T-helper 17 cell (primary cell): ENCODE measurements around the gene LAMA5. TPM values are rescaled to one million over a fixed set of nuclear protein-coding genes. Genes with fewer than 3 reads are reported as not detected.

Source experiments
- ATAC-seq: fragments of 150-1000 bp; cut with Tn5 transposase; 2 replicates; pipeline ENCODE4 v1.10.0; 2021; ENCODE audit warnings: mild to moderate bottlenecking, moderate library complexity
- DNase-seq, 3 donors: peaks; one replicate each; pipeline versions ENCODE4 v3.0.0 to v3.0.0-alpha.2; 2020 to 2021
- H3K9me3 ChIP-seq: one replicate; pipeline ENCODE4 v1.7.0; 2013; ENCODE audit warnings: low read length, mild to moderate bottlenecking; ENCODE audit not compliant: control insufficient read depth, poor library complexity, severe bottlenecking
- H3K27ac Mint-ChIP-seq: one replicate; pipeline ENCODE4 v1.8.0; 2022; ENCODE audit warnings: mild to moderate bottlenecking, moderate library complexity, mixed read lengths
- H3K27me3 Mint-ChIP-seq: one replicate; pipeline ENCODE4 v1.8.0; 2022; ENCODE audit warnings: mixed read lengths
- H3K36me3 Mint-ChIP-seq: one replicate; pipeline ENCODE4 v1.8.0; 2022; ENCODE audit warnings: low read depth, mixed read lengths
- H3K4me1 Mint-ChIP-seq: one replicate; pipeline ENCODE4 v1.8.0; 2022; ENCODE audit warnings: mild to moderate bottlenecking, mixed read lengths
- H3K4me3 Mint-ChIP-seq: one replicate; pipeline ENCODE4 v1.8.0; 2022; ENCODE audit warnings: mild to moderate bottlenecking, moderate library complexity, mixed read lengths
- total RNA-seq, 4 donors: library from RNA in 2 of 4; stranded (reverse) in 2 of 4; gene quantifications; one replicate each; pipeline ENCODE4 v1.2.3 and lab custom pipeline; 2022 to 2026

Gene LAMA5
- total RNA-seq, 2 donors from 2014 or later: 0.50 to 0.72 TPM

DNA sequence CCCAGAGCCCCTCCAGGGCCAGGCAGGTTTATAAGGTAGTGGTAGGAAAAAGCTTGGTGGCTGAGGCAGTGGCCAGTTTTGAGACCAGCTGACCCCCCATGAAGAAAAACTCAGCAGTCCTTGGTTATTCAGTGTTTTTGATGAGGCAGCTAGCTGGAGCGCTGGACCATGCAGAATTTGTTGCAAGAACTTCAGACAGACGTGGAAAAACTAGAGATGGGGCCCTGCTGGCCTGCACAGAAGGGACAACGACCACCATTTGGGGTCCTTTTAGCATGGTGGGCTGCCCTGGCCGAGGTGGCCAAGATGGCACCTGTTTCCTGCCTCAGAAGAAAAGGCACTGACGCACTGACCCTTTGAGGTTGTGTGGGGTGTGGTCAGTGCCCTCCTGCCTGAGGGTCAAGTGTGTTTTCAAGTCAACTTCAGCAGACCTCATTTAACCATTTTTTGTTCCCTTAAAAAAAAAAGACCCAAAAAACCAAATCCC lies 22.5 kb upstream of the LAMA5 start:
- H3K4me1 Mint-ChIP-seq: peaks cover 23% of the 10 kb centered on the region
- H3K36me3 Mint-ChIP-seq: no peaks in the 10 kb centered on the region
- no peak for ATAC-seq

GRCh38 chr20:62388839-62389600 lies 21.9 kb upstream of the LAMA5 start:
- no peak for ATAC-seq
- H3K4me1 Mint-ChIP-seq: peaks cover 23% of the 10 kb centered on the region
- H3K36me3 Mint-ChIP-seq: no peaks in the 10 kb centered on the region

More for the DNA sequence above, 22.5 kb upstream of the LAMA5 start:
- Mint-ChIP-seq H3K27me3 (no peaks in the 10 kb centered on the region), H3K4me3 (peak overlapping the region; percentile 95), H3K27ac (peak overlapping the region; percentile 82)
- no peak for DNase-seq
- H3K9me3 ChIP-seq: no peaks in the 10 kb centered on the region

GRCh38 chr20:62387933-62388635 lies 21.0 kb upstream of the LAMA5 start:
- H3K9me3 ChIP-seq: no peaks in the 10 kb centered on the region
- no peaks in the 10 kb centered on the region for H3K27me3 Mint-ChIP-seq
- no peak for DNase-seq
- H3K36me3 Mint-ChIP-seq: no peaks in the 10 kb centered on the region
- peak overlapping the region; percentile 87 for H3K27ac Mint-ChIP-seq
- H3K4me3 Mint-ChIP-seq: peak overlapping the region; percentile 95
- peaks cover 28% of the 10 kb centered on the region for H3K4me1 Mint-ChIP-seq
- no peak for ATAC-seq

More at GRCh38 chr20:62388839-62389600, 21.9 kb upstream of the LAMA5 start:
- H3K9me3 ChIP-seq: no peaks in the 10 kb centered on the region
- no peak for DNase-seq
- no peaks in the 10 kb centered on the region for H3K27me3 Mint-ChIP-seq
- peak overlapping the region; percentile 95 for H3K4me3 Mint-ChIP-seq
- peak overlapping the region; percentile 82 for H3K27ac Mint-ChIP-seq

DNA sequence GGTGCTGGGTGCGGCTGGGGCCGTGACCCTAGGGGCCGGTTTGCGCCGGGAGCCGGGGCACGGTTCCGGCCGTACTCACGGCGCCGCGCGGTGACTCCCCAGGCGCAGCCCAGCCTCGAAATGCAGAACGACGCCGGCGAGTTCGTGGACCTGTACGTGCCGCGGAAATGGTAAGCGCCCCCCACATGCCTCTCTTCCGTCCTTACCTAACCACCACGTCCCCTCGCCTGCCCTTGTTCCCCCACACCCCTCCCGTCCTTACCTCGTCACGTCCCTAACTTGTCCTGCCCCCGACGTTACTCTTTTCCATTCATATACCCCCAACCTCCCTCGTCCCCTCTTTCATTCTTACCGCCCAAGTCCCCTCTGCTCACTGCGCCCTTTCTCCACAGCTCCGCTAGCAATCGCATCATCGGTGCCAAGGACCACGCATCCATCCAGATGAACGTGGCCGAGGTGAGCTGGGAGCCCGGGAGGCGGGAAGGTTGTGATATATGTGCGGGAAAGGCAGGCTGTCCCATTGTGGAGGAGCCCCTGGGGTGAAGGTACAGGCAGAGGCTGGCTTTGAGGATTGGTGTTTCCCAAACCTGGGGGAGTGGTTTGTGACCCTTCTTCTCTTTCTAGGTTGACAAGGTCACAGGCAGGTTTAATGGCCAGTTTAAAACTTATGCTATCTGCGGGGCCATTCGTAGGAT lies 20.3 kb upstream of the LAMA5 start:
- no peaks in the 10 kb centered on the region for H3K9me3 ChIP-seq
- no peaks in the 10 kb centered on the region for H3K27me3 Mint-ChIP-seq
- peaks cover 2% of the 10 kb centered on the region for H3K36me3 Mint-ChIP-seq
- peak overlapping the region; percentile 87 for H3K27ac Mint-ChIP-seq
- peaks cover 33% of the 10 kb centered on the region for H3K4me1 Mint-ChIP-seq
- H3K4me3 Mint-ChIP-seq: peak overlapping the region; percentile 95
- DNase-seq (no peak), ATAC-seq (peak; percentile 33)

- peaks cover 5% of the 10 kb centered on the region for H3K36me3 Mint-ChIP-seq
- no peaks in the 10 kb centered on the region for H3K9me3 ChIP-seq
- DNase-seq (peak; percentile 88 to 90 (median 89)), ATAC-seq (peak; percentile 92)
- peak within 1 kb of the TSS; percentile 95 for H3K4me3 Mint-ChIP-seq
- H3K27me3 Mint-ChIP-seq: no peaks in the 10 kb centered on the region
- H3K27ac Mint-ChIP-seq: peak within 1 kb of the TSS; percentile 87
- H3K4me1 Mint-ChIP-seq: peaks cover 33% of the 10 kb centered on the region
Observed at GRCh38 chr20:62386383-62387218, 19.5 kb upstream of the LAMA5 start, which contains the start of gene RPS21. Gene RPS21 (plus strand): TSS chr20:62387103. CDS start chr20:62387339, 236 bp downstream.

- peak; percentile 56 to 72 (median 67) for DNase-seq
- no peak overlapping the region for H3K27ac Mint-ChIP-seq
Observed at GRCh38 chr20:62382306-62383198, 15.4 kb upstream of the LAMA5 start.

DNA sequence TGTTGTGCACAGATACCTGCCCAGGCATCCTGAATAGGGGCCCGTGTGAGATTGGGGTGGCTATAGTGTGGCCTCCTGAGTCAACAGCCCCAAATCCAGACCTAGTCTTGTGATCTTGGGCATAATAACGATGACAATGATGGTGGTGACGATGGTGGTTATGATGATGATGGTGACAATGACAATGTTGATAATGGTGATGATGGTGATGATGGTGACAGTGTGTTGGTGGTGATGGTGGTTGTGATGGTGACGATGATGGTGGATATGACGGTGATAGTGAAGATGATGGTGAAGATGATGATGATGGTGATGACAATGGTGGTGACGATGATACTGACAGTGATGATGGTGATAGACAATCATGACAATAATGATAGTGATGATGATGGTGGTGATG lies 14.7 kb upstream of the LAMA5 start:
- H3K27ac Mint-ChIP-seq: no peak overlapping the region
- H3K4me3 Mint-ChIP-seq: no peak overlapping the region
- no peaks in the 10 kb centered on the region for H3K27me3 Mint-ChIP-seq
- peaks cover 5% of the 10 kb centered on the region for H3K36me3 Mint-ChIP-seq
- peaks cover 21% of the 10 kb centered on the region for H3K4me1 Mint-ChIP-seq
- no peaks in the 10 kb centered on the region for H3K9me3 ChIP-seq
- ATAC-seq: no peak
- DNase-seq: no peak

More at GRCh38 chr20:62382306-62383198, 15.4 kb upstream of the LAMA5 start:
- H3K4me3 Mint-ChIP-seq: no peak overlapping the region
- peak; percentile 73 for ATAC-seq
- H3K9me3 ChIP-seq: no peaks in the 10 kb centered on the region
- peaks cover 22% of the 10 kb centered on the region for H3K4me1 Mint-ChIP-seq
- no peaks in the 10 kb centered on the region for H3K27me3 Mint-ChIP-seq
- peaks cover 5% of the 10 kb centered on the region for H3K36me3 Mint-ChIP-seq

DNA sequence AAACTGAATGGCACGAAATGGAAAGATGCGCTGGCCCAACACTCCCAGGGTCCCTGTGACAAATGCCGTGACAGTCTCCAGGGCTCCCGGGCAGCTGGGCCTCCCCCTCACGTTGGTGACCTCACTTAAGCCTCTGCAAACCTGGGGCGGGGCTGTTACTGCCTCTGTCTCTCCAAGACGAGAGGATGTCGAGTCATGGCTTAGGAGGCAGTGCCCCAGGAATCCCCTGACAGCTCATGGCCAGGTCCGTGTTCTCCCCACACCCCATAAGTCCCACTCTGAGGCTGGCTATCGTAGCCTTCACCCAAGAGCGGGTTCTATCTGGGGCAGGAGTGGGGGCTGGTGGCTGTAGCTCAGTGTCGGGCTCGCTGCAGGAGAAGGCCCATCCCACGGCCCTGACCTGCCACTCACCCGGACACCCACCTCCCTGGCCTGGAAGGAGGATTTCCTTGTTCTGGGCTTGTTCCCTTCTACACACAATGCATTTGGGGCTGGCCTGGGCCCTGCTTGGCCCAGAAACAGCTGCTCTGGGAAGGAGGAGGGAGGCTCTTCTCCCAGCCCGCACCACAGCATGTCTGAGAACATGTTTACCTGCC lies 14.2 kb upstream of the LAMA5 start:
- DNase-seq (no peak), ATAC-seq (no peak)
- no peak overlapping the region for H3K27ac Mint-ChIP-seq
- H3K36me3 Mint-ChIP-seq: peaks cover 5% of the 10 kb centered on the region
- no peaks in the 10 kb centered on the region for H3K27me3 Mint-ChIP-seq
- no peak overlapping the region for H3K4me3 Mint-ChIP-seq
- peaks cover 20% of the 10 kb centered on the region for H3K4me1 Mint-ChIP-seq
- H3K9me3 ChIP-seq: no peaks in the 10 kb centered on the region

DNA sequence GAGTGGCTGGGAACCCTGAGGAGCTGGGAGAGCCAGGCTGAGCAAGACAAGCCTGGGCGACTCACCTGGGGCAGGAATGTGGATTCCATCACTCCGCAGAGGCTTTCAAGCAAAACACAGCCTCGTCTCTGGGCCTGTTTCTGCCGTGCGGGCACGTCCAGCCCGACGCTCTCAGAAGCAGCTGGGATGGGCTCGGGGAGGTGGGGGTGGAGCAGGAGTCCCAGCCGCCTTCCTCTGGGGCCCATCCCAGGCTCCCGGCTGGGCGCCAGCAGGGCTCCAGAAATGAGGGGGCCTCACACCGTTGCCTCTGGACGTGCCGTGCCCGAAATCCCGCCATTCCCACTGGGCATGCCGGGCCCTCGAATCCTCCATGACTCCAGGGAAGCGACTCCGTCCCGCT lies 11.1 kb upstream of the LAMA5 start:
- peaks cover 5% of the 10 kb centered on the region for H3K36me3 Mint-ChIP-seq
- H3K27ac Mint-ChIP-seq: no peak overlapping the region
- peaks cover 8% of the 10 kb centered on the region for H3K27me3 Mint-ChIP-seq
- no peak overlapping the region for H3K4me3 Mint-ChIP-seq
- peaks cover 5% of the 10 kb centered on the region for H3K4me1 Mint-ChIP-seq
- H3K9me3 ChIP-seq: no peaks in the 10 kb centered on the region
- DNase-seq (no peak), ATAC-seq (no peak)

DNA sequence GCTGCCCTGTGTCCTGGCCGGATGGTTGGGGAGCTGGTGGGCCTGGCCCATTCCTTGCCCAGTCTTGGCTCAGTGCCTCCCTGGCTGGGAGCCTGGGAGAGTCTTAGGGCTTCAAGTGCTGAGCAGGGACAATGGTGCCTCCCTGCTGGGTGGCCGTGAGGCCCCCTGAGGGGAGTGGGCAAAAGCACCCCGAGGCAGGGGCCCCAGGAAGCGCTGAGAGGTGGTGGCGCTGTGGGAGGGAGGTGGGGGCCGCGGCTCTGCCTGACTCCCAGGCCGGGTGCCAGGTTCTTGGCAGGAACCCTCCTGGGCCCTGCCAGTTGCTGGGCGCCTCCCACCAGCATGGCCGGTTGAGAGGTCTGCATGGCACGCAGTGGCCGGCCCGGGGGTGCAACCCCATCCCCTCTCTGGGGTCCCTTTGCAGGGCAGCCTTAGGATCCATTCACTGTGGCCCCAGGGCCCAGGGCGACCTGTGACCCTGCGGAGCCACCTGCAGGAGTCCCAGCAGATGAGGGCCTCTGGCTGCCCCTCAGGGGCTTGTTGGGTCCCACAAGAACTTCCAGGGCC lies 10.6 kb upstream of the LAMA5 start:
- H3K36me3 Mint-ChIP-seq: peaks cover 10% of the 10 kb centered on the region
- H3K4me3 Mint-ChIP-seq: no peak overlapping the region
- H3K27me3 Mint-ChIP-seq: peaks cover 13% of the 10 kb centered on the region
- DNase-seq (no peak), ATAC-seq (no peak)
- no peaks in the 10 kb centered on the region for H3K9me3 ChIP-seq
- H3K27ac Mint-ChIP-seq: no peak overlapping the region
- peaks cover 6% of the 10 kb centered on the region for H3K4me1 Mint-ChIP-seq

DNA sequence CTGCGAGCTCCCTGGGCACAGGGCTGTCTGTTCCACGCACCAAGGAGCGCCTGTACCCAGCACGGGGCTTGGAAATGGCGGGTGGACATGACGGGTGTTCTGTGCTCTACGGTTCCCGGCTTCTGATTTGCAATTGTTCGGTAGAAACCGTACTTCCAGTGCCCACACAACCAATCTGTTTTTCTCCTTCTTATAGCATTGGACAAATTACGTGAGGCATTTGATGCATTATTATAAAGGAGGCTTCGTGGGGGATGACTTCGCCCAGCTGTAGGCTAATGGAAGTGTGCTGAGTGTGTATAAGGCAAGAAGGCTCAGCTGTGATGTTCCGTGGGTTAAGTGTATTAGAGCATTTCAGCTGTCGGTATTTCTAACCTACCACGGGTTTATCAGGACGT lies 10.0 kb upstream of the LAMA5 start:
- Mint-ChIP-seq H3K4me1 (peaks cover 5% of the 10 kb centered on the region), H3K36me3 (peaks cover 8% of the 10 kb centered on the region), H3K27ac (no peak overlapping the region), H3K4me3 (no peak overlapping the region), H3K27me3 (peaks cover 15% of the 10 kb centered on the region)
- ATAC-seq: no peak
- H3K9me3 ChIP-seq: no peaks in the 10 kb centered on the region
- DNase-seq: no peak
